SKM-1 (cell line): ENCODE data around the gene MSL2.
"Not testable (repeated sequence)": the region's sequence is repeated elsewhere in the genome, so short reads cannot be mapped to it uniquely, and the experiment has no call there.

Experiments
- DNase-seq: peaks from one replicate; lab custom pipeline; 2025; ENCODE audit not compliant: unreplicated experiment; lab: John Stamatoyannopoulos, UW

MSL2 gene, protein sequence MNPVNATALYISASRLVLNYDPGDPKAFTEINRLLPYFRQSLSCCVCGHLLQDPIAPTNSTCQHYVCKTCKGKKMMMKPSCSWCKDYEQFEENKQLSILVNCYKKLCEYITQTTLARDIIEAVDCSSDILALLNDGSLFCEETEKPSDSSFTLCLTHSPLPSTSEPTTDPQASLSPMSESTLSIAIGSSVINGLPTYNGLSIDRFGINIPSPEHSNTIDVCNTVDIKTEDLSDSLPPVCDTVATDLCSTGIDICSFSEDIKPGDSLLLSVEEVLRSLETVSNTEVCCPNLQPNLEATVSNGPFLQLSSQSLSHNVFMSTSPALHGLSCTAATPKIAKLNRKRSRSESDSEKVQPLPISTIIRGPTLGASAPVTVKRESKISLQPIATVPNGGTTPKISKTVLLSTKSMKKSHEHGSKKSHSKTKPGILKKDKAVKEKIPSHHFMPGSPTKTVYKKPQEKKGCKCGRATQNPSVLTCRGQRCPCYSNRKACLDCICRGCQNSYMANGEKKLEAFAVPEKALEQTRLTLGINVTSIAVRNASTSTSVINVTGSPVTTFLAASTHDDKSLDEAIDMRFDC

DNA sequence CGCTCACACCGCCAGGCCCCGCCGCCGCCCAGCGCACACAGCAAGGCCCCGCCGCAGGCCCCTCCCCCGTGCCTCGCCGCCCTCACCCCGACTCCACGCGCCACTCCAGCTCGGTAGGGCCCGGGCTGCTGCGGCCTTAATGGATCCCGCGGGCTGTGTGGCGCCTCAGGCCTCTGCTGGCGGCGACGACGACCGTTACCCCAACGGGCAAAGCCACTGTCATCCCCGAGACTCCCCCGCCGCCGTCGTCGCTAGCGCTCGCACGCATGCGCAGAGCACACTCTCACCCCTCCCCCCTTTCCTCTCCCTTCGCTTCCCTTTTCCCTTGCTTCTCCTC lies at the start of gene MSL2:
Gene MSL2 (minus strand): TSS at position 272 of the 337 bp plus-strand sequence. CDS start 1,222 bp downstream, outside the sequence.
- no peak for DNase-seq

DNA sequence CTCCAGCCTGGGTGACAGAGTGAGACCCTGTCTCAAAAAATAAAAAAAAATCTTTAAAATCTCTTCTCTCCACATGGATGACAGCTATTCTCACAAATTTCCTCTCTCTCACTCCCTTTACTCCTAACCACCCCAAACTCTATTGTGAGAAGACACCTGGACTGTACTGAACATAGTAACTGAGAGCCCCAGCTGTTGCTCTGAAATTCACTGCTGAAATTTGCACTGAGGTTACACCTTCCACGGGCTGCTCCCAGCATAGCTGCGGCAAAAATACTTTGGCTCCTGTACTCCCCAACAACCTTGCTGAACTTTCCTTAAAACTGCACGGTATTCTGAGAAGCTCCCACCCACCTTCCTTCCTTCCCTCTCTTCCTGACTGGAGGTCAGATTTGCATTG lies 49.6 kb upstream of the MSL2 start:
- DNase-seq, result no peak

DNA sequence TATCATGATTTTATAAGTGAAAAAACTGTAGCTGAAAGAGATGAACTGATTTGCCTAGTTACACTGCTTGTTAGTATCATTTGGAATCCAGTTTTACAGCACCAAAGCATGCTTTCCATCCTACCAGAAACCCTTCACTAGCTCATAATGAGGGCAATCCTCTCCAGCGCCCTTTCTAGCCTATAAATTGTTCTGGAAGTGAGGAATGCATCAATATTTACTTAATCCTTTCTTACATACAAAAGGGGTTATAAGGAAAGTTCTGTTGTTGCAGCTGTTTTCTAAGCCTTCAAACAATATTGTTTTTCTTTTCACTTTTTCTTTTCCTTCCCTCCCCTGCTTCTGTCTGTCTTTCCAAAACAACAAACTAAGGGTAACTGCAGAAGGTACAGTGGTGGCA lies 43.0 kb upstream of the MSL2 start:
- DNase-seq, result no peak

DNA sequence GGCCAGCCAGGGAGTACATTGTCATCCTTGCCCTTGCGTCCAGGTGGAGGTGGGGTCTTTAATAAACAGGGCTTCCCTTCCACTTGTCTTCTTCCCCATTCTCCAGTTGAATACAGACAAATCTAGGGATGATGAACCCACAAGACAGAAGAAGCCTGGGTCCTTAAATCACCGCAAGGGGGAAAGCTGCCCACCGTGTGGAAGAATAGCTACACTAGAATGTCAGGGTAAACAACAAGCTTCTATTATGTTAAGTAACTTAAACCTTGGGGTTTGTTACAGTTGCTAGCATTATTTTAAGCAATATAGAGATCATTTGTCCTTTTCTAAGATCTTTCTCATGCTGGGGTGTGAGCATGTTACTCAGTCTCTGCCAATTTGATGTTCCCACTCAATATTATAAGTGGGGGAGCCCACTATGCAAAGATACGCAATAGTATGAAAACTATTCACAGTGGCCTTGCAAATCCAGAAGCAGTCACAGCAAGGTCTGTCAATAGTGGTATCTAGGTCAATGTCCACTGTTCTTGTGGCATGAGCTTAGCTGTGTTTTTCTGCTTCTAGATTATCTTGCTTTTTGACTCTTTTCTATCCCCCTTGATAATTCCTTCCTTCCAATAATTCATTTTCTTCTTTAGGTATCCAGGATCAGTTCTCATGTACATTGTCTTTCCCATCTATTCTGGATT lies 42.0 kb upstream of the MSL2 start:
- no peak for DNase-seq

DNA sequence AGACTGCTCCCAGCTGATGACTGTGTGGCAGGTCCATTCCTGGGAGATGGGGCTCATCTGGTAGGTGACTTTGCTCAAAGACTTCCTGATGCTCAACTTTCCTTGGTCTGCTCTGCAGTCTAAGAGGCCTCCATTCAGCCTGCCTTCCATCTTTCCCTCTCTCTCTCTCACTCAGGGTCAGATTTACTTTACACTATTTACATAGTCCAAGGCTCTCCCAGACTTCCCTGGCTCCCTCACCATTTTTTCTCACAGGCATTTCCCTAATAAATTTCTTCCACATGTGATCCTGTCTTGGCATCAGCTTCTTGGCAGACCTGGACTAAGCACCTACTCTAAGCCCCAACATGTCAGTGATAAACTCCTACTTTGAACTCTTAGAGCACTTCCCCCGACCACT lies 41.0 kb upstream of the MSL2 start:
- DNase-seq, result no peak

DNA sequence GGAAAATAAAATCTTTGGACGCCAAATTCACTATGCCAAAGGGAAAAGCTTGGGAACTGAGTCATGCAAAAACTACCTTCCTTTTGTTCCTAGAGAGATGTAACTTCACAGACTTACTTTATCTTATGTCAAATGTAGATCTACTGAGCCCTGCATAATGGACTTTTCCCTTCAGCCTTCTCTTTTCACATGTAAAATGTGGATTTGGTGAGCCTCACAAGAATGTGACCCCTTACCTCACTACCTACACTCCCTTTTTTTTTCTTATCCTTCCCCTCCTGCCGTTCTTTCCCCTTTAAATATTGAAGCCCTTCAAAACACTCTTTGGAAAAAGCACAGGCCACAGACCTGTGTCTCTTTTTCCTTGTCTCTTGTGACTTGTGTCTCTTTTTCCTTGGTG lies 40.0 kb upstream of the MSL2 start:
- no peak for DNase-seq

DNA sequence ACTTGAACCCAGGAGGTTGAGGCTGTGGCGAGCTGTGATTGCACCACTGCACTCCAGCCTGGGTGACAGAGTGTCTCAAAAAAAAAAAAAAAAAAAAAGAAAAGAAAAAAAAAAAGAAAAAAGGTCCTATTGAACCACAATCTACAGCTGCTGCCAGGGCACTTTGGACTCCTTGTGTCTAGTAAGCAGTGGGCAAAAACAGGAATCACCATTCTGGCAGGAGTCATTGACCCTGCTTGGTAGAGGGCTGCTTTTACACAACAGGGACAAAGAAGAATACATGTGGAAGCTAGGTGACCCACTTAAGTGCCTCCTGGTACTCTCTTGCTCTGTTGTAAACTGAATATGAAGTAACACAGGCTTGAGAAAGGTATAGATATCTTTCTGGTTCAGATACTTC lies 39.4 kb upstream of the MSL2 start:
- no peak for DNase-seq

DNA sequence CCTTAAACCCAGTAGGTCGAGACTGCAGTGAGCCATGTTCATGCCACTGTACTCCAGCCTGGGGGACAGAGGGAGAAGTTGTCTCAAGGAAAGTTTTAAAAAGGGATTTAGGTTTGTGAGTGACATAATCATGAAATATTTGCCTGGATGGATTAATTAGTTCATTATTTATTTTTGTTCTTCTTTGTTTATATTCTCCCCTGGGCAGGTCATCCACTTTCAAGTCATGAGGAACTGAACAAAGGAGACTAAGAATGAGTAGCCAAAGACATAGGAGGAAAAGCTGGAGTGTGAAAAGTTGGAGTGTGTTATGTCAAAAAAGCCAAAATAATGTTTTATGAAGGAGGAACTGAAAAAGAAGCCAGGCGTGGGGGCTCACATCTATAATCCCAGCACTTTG lies 36.3 kb upstream of the MSL2 start:
- DNase-seq, result no peak

DNA sequence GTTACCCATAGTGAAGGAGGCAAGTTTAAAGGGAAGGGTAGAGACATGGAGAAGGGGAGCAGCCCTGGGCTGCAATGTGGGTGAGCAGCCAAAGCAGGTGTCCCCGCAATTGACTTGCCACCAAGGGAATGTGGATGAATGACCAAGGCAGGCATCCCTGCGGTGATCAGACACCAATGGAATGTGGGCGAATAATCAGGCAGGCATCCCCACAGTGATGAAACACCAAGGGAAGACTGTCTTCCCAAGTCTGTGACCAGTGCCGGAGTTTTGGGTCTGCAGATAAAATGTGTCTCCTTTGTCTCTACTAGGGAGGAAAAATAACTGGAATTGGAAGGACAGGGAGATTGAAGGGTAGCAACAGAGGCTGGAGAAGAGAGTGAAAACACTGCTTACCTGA lies 26.6 kb upstream of the MSL2 start:
- DNase-seq, result not testable (repeated sequence)

DNA sequence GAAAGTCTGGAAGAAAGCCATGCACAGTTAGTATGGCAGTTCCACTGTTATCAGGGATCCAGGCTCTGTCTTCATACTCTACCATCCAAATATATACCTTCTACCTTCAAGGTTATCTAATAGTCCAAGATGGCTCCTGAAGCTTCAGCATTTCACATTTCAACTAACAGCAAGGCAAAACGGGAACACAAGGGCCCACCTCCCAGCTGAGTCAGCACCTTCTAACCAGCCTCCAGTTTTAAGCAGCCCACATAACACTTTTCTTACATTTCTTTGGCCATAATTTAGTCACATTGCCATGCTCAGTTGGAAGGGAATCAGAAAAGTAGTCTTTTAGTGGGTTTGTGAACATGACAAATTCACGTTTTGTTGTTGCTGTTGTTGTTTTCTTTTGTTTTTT lies 15.4 kb upstream of the MSL2 start:
- DNase-seq, result no peak

DNA sequence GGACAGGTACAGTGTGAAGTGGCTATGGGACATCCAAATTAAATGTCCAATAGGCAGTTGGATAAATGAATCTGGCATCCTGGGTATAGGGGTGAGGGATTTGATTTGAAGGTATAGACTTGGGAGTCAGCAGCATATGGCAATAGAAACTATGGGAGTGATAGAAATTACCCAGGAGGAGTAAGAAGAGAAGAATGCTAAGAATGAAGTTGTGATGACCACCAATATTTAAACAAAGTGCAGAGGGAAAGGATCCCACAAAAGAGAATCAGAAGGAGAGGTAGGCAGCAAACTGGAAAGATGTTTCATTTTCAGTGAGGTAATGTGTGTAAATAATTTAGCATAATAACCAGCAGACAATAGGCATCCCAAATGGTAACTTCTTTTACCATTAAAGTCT lies 13.8 kb upstream of the MSL2 start:
- no peak for DNase-seq

DNA sequence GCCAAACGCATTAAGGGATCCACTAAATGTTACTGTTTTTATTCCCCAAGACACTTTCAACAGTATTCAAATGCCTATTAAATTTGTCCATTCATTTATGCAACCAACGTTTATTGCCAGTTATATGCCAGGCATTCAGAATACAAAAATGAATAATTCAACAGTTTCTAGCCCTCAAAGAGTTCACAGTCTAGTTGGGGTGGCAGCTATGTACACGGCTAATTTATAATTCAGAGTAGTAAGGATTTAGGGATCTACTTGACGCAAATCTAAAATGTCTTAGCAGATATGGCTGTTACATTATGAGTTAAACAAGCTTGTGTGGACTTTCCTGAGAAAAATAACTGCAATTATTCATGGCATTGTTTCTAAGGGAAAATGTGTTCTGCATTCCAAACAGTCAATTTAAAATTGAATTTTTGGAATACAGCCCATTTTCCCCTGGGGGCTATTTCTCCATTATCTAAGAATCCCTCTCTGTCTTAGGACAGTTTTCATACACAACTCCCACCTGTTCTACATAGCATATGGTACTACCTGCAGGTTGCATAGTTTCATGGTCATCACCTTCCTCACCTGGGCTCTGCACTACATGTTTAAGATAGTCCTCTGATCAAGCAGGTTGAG lies 11.5 kb upstream of the MSL2 start:
- no peak for DNase-seq

DNA sequence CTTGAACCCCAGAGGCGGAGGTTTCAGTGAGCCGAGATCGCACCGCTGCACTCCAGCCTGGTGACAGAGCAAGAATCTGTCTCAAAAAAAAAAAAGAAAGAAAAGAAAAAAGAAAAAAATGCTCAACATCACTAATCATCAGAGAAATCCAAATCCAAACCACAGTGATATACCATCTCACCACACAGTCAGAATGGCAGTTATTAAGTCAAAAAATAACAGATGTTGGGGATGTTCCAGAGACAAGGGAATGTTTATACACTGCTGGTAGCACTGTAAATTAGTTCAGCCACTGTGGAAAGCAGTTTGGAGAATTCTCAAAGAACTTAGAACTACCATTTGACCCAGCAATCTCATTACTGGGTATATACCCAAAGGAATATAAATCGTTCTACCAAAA lies 3.1 kb upstream of the MSL2 start:
- not testable (repeated sequence) for DNase-seq

DNA sequence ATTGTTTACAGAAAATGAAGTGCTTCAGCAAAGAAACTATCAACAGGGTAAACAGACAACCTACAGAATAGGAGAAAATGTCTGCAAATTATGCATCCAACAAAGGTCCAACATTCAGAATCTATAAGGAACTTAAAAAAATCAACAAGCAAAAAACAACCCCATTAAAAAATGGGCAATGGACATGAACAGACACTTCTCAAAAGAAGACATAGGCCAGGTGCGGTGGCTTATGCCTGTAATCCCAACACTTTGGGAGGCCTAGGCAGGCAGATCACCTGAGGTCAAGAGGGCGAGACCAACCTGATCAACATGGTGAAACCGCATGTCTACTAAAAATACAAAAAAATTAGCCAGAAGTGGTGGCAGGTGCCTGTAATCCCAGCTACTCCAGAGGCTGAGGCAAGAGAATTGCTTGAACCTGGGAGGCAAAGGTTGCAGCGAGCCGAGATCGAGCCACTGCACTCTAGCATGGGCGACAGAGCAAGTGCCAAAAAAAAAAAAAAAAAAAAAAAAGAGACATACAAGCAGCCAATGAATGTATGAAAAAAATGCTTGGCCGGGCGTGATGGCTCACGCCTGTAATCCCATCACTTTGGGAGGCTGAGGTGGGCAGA lies 2.4 kb upstream of the MSL2 start:
- not testable (repeated sequence) for DNase-seq

DNA sequence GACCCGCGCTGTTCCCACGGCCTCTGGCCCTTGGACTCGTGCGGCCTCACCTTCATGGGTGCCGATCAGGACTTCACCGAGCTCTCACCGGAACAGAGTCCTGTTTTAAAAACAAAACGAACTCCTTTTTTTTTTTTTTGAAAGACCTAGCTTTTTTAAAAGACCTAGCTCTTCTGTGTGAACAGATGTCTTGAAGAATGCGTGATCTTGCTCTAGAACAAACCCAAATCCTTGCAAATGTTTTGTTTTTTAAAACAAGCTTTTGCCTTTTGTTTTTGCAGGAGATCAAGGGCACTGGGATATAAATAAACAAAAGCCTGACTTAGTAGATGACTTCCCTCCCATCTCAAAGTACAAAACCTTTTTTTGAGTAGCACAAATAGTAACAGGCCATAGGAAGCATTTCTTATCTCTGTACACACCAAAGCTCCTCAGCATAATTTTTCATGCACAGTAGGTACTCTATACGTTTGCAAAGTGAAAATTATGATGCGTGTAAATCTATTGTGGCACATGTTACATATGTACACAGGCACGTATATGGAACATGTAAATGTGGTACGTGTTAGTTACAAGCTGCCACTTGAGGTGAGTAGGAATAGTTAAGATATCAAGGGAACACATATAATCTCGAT lies 1.1 kb upstream of the MSL2 start:
- no peak for DNase-seq

DNA sequence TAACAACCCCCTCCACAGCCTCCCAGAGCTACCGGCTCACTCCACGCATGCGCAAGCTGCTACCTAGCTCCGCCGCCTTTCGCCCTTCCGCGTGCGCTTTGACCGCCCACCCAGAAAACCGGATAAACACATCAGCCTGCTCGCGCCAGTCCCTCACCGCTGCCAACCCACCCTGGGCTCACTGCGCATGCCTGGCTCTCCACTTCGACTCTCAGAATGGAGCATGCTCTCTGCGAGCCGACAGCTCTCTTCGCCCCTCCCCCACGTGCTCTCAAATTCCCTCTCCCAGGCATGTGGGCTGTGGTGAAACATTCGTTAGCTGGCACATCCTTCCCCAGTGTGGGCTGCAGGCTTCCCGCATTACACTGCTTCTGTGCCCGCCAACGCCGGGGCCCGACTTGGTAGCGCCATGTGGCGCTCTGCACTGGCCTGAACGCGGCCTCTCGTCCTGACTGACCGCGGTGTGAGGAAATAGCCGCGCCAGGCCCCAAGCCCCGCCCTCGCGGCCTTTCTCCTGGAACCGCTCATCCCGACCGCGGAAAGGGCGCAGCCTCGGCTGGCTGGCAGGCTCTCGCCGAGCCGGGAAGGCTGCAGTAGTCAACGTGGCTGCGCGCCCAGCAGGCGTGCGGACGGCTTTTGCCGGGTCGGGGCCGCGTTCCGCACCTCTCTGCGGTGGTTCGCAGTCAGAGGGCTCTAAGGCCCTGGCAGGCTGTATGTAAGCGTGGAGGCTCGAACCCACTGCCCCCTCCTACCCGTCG lies 445 bp upstream of the MSL2 start:
- peak; percentile 99 for DNase-seq

DNA sequence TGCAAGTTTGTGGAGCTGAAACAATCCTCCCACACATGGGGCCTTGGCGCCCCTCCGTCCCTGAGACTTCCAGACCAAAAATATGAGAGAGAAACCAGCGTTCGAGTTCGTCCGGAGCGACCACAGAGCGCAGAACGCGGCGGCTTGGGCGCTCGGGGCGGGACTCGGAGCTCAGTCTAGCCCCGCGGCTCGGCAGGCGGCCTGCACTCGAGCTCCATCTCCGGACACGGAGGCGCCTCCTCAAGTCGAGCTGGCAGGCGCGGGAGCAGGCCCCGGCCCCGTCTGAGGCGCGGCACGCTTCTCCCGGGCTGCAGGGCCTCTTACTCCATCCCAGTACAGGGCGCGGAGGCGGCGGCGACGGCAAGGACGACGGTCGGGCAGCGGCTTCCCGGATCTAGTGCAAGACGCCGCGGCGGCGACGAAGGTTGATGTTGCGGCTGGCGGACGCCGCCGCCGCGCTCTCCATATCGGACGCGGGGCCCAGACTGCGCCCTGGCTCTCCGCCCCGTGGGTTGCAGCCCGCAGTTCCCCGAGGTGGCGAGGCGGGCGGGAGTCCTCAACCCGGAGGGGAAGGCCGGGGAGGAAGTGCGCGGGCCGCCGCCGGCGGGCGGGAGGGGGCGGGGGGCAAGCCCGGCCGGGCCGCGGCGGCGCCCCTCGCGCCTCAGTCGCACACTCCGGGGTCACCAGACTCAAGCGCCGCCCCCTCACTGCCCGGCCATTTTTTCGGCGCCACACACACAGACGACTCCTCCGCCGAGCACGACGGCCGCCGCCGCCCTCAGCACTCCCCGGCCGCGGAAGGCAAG lies 674 bp downstream of the MSL2 start:
- DNase-seq, result peak; percentile 41

DNA sequence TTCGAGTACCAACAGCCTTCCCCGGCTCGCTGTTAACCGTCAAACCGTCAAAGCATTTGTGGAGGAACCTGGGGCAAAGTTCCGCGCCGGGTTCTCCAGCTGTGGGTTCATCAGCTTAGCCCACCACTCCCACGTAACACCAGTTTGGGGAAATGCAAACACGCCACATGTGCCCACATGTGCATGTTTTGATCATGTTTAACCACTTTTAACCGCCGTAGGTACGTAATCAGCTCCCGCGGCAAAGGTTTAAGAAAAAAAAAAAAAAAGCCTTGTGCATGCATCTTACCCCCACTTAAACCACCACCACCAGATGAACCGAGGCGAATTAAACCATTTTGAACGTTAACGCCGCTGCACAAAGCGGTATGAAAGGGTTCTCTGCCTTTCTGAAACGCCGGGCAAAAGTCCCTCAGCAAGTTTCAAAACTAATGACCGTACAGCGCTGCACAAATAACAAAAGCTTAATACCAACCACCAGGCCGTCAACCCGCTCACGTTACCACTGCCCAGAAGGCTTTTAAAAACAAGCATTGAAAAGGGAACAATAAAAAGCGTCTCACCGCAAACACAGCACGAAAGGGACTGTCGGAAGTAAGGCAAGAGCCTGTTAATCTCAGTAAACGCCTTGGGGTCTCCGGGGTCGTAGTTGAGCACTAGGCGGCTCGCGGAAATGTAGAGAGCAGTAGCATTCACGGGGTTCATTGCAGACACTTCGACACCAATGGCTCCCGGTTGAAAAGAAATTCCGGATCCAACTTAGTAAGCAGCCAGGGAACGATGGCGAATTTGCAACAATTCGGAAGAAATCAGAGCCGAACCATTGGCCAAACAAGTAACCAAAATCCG lies 1.5 kb downstream of the MSL2 start:
- no peak for DNase-seq
